Osteocyte (in vitro differentiated cells): ENCODE results near the gene SLC6A1. TPM values are rescaled to one million over a fixed set of nuclear protein-coding genes. Genes with fewer than 3 reads are reported as not detected.

Source experiments
- DNase-seq: peaks from one replicate; pipeline ENCODE4 v3.0.0; 2021; ENCODE audit warnings: mixed read lengths; ENCODE audit not compliant: unreplicated experiment; ENCODE audit errors: extremely low spot score
- H3K27ac Mint-ChIP-seq: one replicate; pipeline ENCODE4 v1.8.0; 2021; ENCODE audit warnings: mild to moderate bottlenecking, mixed read lengths; ENCODE audit not compliant: unreplicated experiment
- H3K27me3 Mint-ChIP-seq: one replicate; pipeline ENCODE4 v1.8.0; 2021; ENCODE audit warnings: mixed read lengths; ENCODE audit not compliant: unreplicated experiment
- H3K36me3 Mint-ChIP-seq: one replicate; pipeline ENCODE4 v1.8.0; 2021; ENCODE audit warnings: mixed read lengths; ENCODE audit not compliant: unreplicated experiment
- H3K4me1 Mint-ChIP-seq: one replicate; pipeline ENCODE4 v1.8.0; 2021; ENCODE audit warnings: mixed read lengths; ENCODE audit not compliant: unreplicated experiment
- H3K4me3 Mint-ChIP-seq: one replicate; pipeline ENCODE4 v1.8.0; 2021; ENCODE audit warnings: mild to moderate bottlenecking, moderate library complexity, mixed read lengths; ENCODE audit not compliant: unreplicated experiment
- H3K9me3 Mint-ChIP-seq: one replicate; pipeline ENCODE4 v1.8.0; 2021; ENCODE audit warnings: mixed read lengths; ENCODE audit not compliant: unreplicated experiment
- CTCF ChIP-seq: fragments of 200-600 bp; sonication (generic); IDR thresholded peaks from 2 replicates; pipeline ENCODE4 v1.5.0; 2021; ENCODE audit warnings: antibody characterized with exemption, mild to moderate bottlenecking, moderate library complexity
- total RNA-seq: library from RNA; stranded (reverse); gene quantifications from 2 replicates; pipeline ENCODE4 v1.2.1, GENCODE V29; 2021

The SLC6A1 gene
- total RNA-seq, 1 donor from 2014 or later, result 38.4 TPM

- Mint-ChIP-seq H3K36me3 (no peaks in the 10 kb centered on the region), H3K27ac (no peak overlapping the region), H3K4me1 (peaks cover 15% of the 10 kb centered on the region), H3K9me3 (no peaks in the 10 kb centered on the region), H3K4me3 (no peak overlapping the region), H3K27me3 (peaks cover 88% of the 10 kb centered on the region)
- no peak for TF ChIP-seq CTCF
- no peak for DNase-seq
Observed at GRCh38 chr3:11001658-11002021, 9.1 kb downstream of the SLC6A1 start.

- Mint-ChIP-seq H3K4me1 (peaks cover 15% of the 10 kb centered on the region), H3K36me3 (no peaks in the 10 kb centered on the region), H3K27ac (no peak overlapping the region), H3K4me3 (no peak overlapping the region), H3K9me3 (no peaks in the 10 kb centered on the region), H3K27me3 (peaks cover 88% of the 10 kb centered on the region)
- DNase-seq, result no peak
- TF ChIP-seq CTCF, result no peak
Observed at GRCh38 chr3:11002371-11002807, 9.8 kb downstream of the SLC6A1 start.

- H3K9me3 Mint-ChIP-seq, result no peaks in the 10 kb centered on the region
- H3K27me3 Mint-ChIP-seq, result peaks cover 77% of the 10 kb centered on the region
- H3K4me3 Mint-ChIP-seq, result no peak overlapping the region
Observed at GRCh38 chr3:11004563-11004962, 12.0 kb downstream of the SLC6A1 start.

GRCh38 chr3:11005686-11006256 lies 13.2 kb downstream of the SLC6A1 start:
- H3K27me3 Mint-ChIP-seq, result peaks cover 66% of the 10 kb centered on the region
- DNase-seq, result no peak
- H3K4me3 Mint-ChIP-seq, result no peak overlapping the region
- no peak overlapping the region for H3K27ac Mint-ChIP-seq
- no peaks in the 10 kb centered on the region for H3K9me3 Mint-ChIP-seq
- H3K36me3 Mint-ChIP-seq, result peaks cover 2% of the 10 kb centered on the region
- TF ChIP-seq CTCF, result no peak
- H3K4me1 Mint-ChIP-seq, result peaks cover 22% of the 10 kb centered on the region

More at GRCh38 chr3:11004563-11004962, 12.0 kb downstream of the SLC6A1 start:
- H3K36me3 Mint-ChIP-seq, result peaks cover 2% of the 10 kb centered on the region
- H3K4me1 Mint-ChIP-seq, result peaks cover 15% of the 10 kb centered on the region
- H3K27ac Mint-ChIP-seq, result no peak overlapping the region
- TF ChIP-seq CTCF, result no peak
- no peak for DNase-seq

GRCh38 chr3:11006986-11007933 lies 14.7 kb downstream of the SLC6A1 start:
- no peak for TF ChIP-seq CTCF
- H3K36me3 Mint-ChIP-seq, result peaks cover 2% of the 10 kb centered on the region
- no peak overlapping the region for H3K27ac Mint-ChIP-seq
- H3K4me1 Mint-ChIP-seq, result peaks cover 22% of the 10 kb centered on the region
- H3K4me3 Mint-ChIP-seq, result no peak overlapping the region
- H3K27me3 Mint-ChIP-seq, result peaks cover 62% of the 10 kb centered on the region
- no peaks in the 10 kb centered on the region for H3K9me3 Mint-ChIP-seq
- no peak for DNase-seq
